Endothelial cell of umbilical vein (primary cell): ENCODE results near the gene PLEKHB1. TPM values are rescaled to one million over a fixed set of nuclear protein-coding genes. Genes with fewer than 3 reads are reported as not detected.

ENCODE experiments used
- BruUV-seq: library from RNA; stranded (reverse); fragments of 400-500 nt; replicated peaks from 2 replicates; lab custom pipeline; 2021; lab: Mats Ljungman, UMichigan
- CTCF ChIA-PET: fragments of 300-600, 350-600 bp; sonication (Branson Sonifier 250); formaldehyde crosslinking; loops from one replicate; lab custom pipeline; 2021; ENCODE audit warnings: antibody characterized with exemption, inconsistent platforms; lab: Charles Lee
- POLR2A ChIA-PET: fragments of 300-600, 350-600 bp; sonication (Branson Sonifier 250); formaldehyde crosslinking; loops from one replicate; lab custom pipeline; 2021; ENCODE audit warnings: antibody characterized with exemption, inconsistent platforms; lab: Charles Lee
- DNase-seq: peaks from one replicate; pipeline ENCODE4 v3.0.0-alpha.2; 2011; ENCODE audit warnings: low read depth, low spot score
- FAIRE-seq: peaks from 2 replicates; lab custom pipeline; 2011; peaks lifted over from hg19 to GRCh38; lab: Jason Lieb, UNC
- H2AFZ ChIP-seq: 2 replicates; pipeline ENCODE4 v1.6.0; 2012; ENCODE audit warnings: low read depth, low read length, control low read depth, inconsistent platforms
- H3K27ac ChIP-seq: 2 replicates; pipeline ENCODE4 v1.5.1; 2011; ENCODE audit warnings: low read depth, mild to moderate bottlenecking, control low read depth, low read length, moderate library complexity; ENCODE audit not compliant: insufficient read depth
- H3K27me3 ChIP-seq, 2 experiments: 2 replicates each; pipeline versions ENCODE4 v1.6.0 to v1.6.1; 2011; ENCODE audit warnings: low read length in 2 of 2, mixed read lengths in 1 of 2; ENCODE audit not compliant: control insufficient read depth in 2 of 2, insufficient read depth in 2 of 2
- H3K36me3 ChIP-seq, 2 experiments: 2 replicates in 1 of 2; 3 replicates in 1 of 2; pipeline ENCODE4 v1.5.1; 2011; ENCODE audit warnings: low read length in 2 of 2, mild to moderate bottlenecking in 1 of 2, moderate library complexity in 1 of 2; ENCODE audit not compliant: control insufficient read depth in 2 of 2, insufficient read depth in 2 of 2; ENCODE audit errors: extremely low read depth in 1 of 2
- H3K4me1 ChIP-seq: 3 replicates; pipeline ENCODE4 v1.5.1; 2011; ENCODE audit warnings: mild to moderate bottlenecking, low read length; ENCODE audit not compliant: control insufficient read depth, insufficient read depth; ENCODE audit errors: extremely low read depth
- H3K4me2 ChIP-seq: 2 replicates; pipeline ENCODE4 v1.6.1; 2011; ENCODE audit warnings: low read length, control low read depth, mixed read lengths; ENCODE audit not compliant: insufficient read depth
- H3K4me3 ChIP-seq, 3 experiments: fragments of 200-600 bp in 1 of 3; sonication (generic), shearing (Covaris generic) in 1 of 3; replicated peaks in 1 of 3; 2 replicates each; pipeline ENCODE4 v1.5.1; 2011 to 2016; ENCODE audit warnings: control low read depth in 3 of 3, low read length in 3 of 3, mild to moderate bottlenecking in 2 of 3, inconsistent platforms in 1 of 3, low read depth in 1 of 3, moderate library complexity in 1 of 3; ENCODE audit not compliant: insufficient read depth in 1 of 3
- H3K79me2 ChIP-seq: 2 replicates; pipeline ENCODE4 v1.6.0; 2012; ENCODE audit warnings: low read length, inconsistent platforms; ENCODE audit not compliant: control insufficient read depth, insufficient read depth
- H3K9ac ChIP-seq: replicated peaks from 2 replicates; pipeline ENCODE3; 2011; ENCODE audit warnings: low read length, control low read depth; ENCODE audit not compliant: insufficient read depth; ENCODE audit errors: extremely low read depth
- H3K9me1 ChIP-seq: replicated peaks from 3 replicates; pipeline ENCODE4 v1.6.0; 2011; ENCODE audit warnings: mild to moderate bottlenecking, low read length; ENCODE audit not compliant: control insufficient read depth, insufficient read depth; ENCODE audit errors: extremely low read depth
- H3K9me3 ChIP-seq: replicated peaks from 2 replicates; pipeline ENCODE4 v1.5.1; 2012; ENCODE audit warnings: low read length, inconsistent platforms; ENCODE audit not compliant: control insufficient read depth, insufficient read depth
- H4K20me1 ChIP-seq: replicated peaks from 2 replicates; pipeline ENCODE3; 2011; ENCODE audit warnings: mild to moderate bottlenecking, low read length; ENCODE audit not compliant: control insufficient read depth, insufficient read depth; ENCODE audit errors: extremely low read depth
- EZH2 ChIP-seq: IDR thresholded peaks from 2 replicates; pipeline ENCODE4 v1.6.1; 2012; ENCODE audit warnings: borderline replicate concordance, low read depth, mild to moderate bottlenecking, moderate library complexity, low read length, inconsistent platforms; ENCODE audit not compliant: severe bottlenecking
- FOS ChIP-seq: IDR thresholded peaks from 2 replicates; pipeline ENCODE4 v1.6.1; 2011; ENCODE audit warnings: mild to moderate bottlenecking, low read length, moderate library complexity, borderline replicate concordance; ENCODE audit not compliant: insufficient read depth
- GATA2 ChIP-seq: IDR thresholded peaks from 2 replicates; pipeline ENCODE4 v1.7.0; 2011; ENCODE audit warnings: low read depth, mild to moderate bottlenecking, moderate library complexity, mixed read lengths, low read length; ENCODE audit not compliant: insufficient read length, insufficient read depth
- JUN ChIP-seq: IDR thresholded peaks from 2 replicates; pipeline ENCODE4 v1.6.1; 2011; ENCODE audit warnings: borderline replicate concordance, low read depth; ENCODE audit not compliant: insufficient read length, insufficient read depth
- MYC ChIP-seq: IDR thresholded peaks from one replicate; pipeline ENCODE4 v1.6.1; 2011; ENCODE audit warnings: mild to moderate bottlenecking, low read depth, low read length
- POLR2A ChIP-seq: IDR thresholded peaks from 2 replicates; pipeline ENCODE4 v1.6.1; 2012; ENCODE audit warnings: low read depth, mild to moderate bottlenecking, control low read depth, low read length
- POLR2AphosphoS5 ChIP-seq: IDR thresholded peaks from 2 replicates; pipeline ENCODE4 v1.6.1; 2012; ENCODE audit warnings: low read depth, mild to moderate bottlenecking, control low read depth, low read length, moderate library complexity; ENCODE audit not compliant: insufficient read depth
- dilution Hi-C: fragments of 300-500 bp; cut with MboI; formaldehyde crosslinking; loops from one replicate; pipeline ENCODE4 v1.15.0; 2019; ENCODE audit warnings: low sequenced_read_pairs; ENCODE audit not compliant: extremely low pct_ligation_motif_present
- intact Hi-C: fragments of 100-400 bp; cut with micrococcal nuclease; formaldehyde crosslinking; loops from one replicate; pipeline ENCODE4 v1.10.0; 2022
- polyA plus RNA-seq, 4 experiments: library from polyadenylated mRNA; depleted of rRNA in 3 of 4; stranded (reverse) in 3 of 4; unstranded in 1 of 4; fragments of >200 nt; gene quantifications; 2 replicates each; pipeline versions ENCODE4 v1.2.1 to v1.2.3, GENCODE V29; 2011 to 2012; ENCODE audit warnings: missing spikeins in 1 of 4
- total RNA-seq: library from RNA; stranded (reverse); gene quantifications from 2 replicates; pipeline ENCODE4 v1.2.3, GENCODE V29; 2021
- TF ChIP-seq, protein P1 (sequence below), 2 donors: IDR thresholded peaks; 1 replicate in 1 of 2; 2 replicates in 1 of 2; pipeline ENCODE4 v1.5.1; 2011; ENCODE audit warnings: low read length in 2 of 2, mild to moderate bottlenecking in 2 of 2, moderate library complexity in 2 of 2, control low read depth in 1 of 2, inconsistent platforms in 1 of 2, low read depth in 1 of 2; ENCODE audit not compliant: insufficient read depth in 1 of 2; ENCODE audit errors: extremely low read depth in 1 of 2
- TF ChIP-seq, protein P2 (sequence below): IDR thresholded peaks from 2 replicates; pipeline ENCODE4 v1.6.1; 2011; ENCODE audit not compliant: insufficient read depth, insufficient read length

PLEKHB1 gene
- total and polyA plus RNA-seq, 2 donors (not counting 3 experiments of a cell fraction or from before 2014, with no cell fraction given), result 0.75 to 0.99 TPM

DNA sequence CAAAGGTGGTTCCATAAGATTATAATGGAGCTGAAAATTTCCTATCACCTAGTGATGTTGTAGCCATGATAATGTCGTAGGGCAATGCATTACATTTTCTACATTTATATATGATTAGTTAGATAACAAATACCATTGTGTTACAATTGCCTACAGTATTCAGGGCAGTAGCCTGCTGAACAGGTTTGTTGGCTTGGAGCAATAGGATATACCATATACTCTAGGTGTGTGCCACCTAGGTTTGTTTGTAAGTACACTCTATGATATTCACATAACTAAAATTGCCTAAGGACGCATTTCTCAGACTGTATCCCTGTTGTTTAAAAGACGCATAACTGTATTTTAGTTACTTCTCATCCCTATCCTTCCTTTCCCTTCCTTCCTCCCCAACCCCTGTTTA, 13.6 kb downstream of the PLEKHB1 start:
- Histone ChIP-seq H3K4me1 (peaks cover 6% of the 10 kb centered on the region), H2AFZ (no peak overlapping the region), H3K79me2 (no peaks in the 10 kb centered on the region), H3K9me1 (no peaks in the 10 kb centered on the region), H3K4me3 (no peak overlapping the region), H4K20me1 (no peaks in the 10 kb centered on the region), H3K36me3 (no peaks in the 10 kb centered on the region), H3K9me3 (no peaks in the 10 kb centered on the region), H3K9ac (no peak overlapping the region), H3K27ac (no peak overlapping the region), H3K4me2 (no peak overlapping the region), H3K27me3 (no peaks in the 10 kb centered on the region)
- dilution Hi-C loops, result no loop called here
- FAIRE-seq (no peak), DNase-seq (no peak)
- CTCF ChIA-PET, result interaction anchor here (0.8 to 6.0 kb wide), 27 partner anchors 10 to 353 kb away, joined by 3 to 243 read pairs (median 6); partner anchors contain the start of gene PLEKHB1
- intact Hi-C loops, result loop anchor here (2.0 kb wide), 1 partner anchor 353 kb away; no protein-coding TSS in a partner anchor
- POLR2A ChIA-PET, result no interaction called here
- TF ChIP-seq, protein P1, sequence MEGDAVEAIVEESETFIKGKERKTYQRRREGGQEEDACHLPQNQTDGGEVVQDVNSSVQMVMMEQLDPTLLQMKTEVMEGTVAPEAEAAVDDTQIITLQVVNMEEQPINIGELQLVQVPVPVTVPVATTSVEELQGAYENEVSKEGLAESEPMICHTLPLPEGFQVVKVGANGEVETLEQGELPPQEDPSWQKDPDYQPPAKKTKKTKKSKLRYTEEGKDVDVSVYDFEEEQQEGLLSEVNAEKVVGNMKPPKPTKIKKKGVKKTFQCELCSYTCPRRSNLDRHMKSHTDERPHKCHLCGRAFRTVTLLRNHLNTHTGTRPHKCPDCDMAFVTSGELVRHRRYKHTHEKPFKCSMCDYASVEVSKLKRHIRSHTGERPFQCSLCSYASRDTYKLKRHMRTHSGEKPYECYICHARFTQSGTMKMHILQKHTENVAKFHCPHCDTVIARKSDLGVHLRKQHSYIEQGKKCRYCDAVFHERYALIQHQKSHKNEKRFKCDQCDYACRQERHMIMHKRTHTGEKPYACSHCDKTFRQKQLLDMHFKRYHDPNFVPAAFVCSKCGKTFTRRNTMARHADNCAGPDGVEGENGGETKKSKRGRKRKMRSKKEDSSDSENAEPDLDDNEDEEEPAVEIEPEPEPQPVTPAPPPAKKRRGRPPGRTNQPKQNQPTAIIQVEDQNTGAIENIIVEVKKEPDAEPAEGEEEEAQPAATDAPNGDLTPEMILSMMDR (IDR thresholded peaks at IDR 0.05; ENCODE audit: extremely low read depth in 1 of 2, insufficient read depth in 1 of 2, low read depth in 1 of 2, low read length in 2 of 2), result no peak
- TF ChIP-seq JUN (no peak), POLR2A (no peak), MYC (no peak), FOS (no peak), GATA2 (no peak), EZH2 (no peak), POLR2AphosphoS5 (no peak)
- TF ChIP-seq, protein P2, sequence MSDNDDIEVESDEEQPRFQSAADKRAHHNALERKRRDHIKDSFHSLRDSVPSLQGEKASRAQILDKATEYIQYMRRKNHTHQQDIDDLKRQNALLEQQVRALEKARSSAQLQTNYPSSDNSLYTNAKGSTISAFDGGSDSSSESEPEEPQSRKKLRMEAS, result no peak
- no TSS peak for BruUV-seq
